ENCODE results near the gene CNGB1.

GRCh38 chr16:57949013-57949412, 21.9 kb downstream of the CNGB1 start:
- TF ChIP-seq REST (IDR thresholded peaks at IDR 0.05; ENCODE audit: borderline replicate concordance in 1 of 2, low read depth in 1 of 2, low read length in 2 of 2) (no peak), ZBTB7A (CRISPR knock-in tag; IDR thresholded peaks at IDR 0.05) (no peak), ELF1 (CRISPR knock-in tag; IDR thresholded peaks at IDR 0.05) (no peak), NFE2 (CRISPR knock-in tag; IDR thresholded peaks at IDR 0.05) (no peak), POLR2A (IDR thresholded peaks at IDR 0.05; ENCODE audit: insufficient read depth in 1 of 2, low read depth in 2 of 2, low read length in 2 of 2) (no peak)

All from HepG2 (cell line).